ENCODE measurements around the gene FNIP2.
"Not testable (repeated sequence)": the region's sequence is repeated elsewhere in the genome, so short reads cannot be mapped to it uniquely, and the experiment has no call there.

Gene FNIP2

GRCh38 chr4:158929939-158930638, 161.3 kb downstream of the FNIP2 start:
- no peak for DNase-seq

GRCh38 chr4:158930639-158930972, 161.8 kb downstream of the FNIP2 start:
- DNase-seq = no peak

DNA sequence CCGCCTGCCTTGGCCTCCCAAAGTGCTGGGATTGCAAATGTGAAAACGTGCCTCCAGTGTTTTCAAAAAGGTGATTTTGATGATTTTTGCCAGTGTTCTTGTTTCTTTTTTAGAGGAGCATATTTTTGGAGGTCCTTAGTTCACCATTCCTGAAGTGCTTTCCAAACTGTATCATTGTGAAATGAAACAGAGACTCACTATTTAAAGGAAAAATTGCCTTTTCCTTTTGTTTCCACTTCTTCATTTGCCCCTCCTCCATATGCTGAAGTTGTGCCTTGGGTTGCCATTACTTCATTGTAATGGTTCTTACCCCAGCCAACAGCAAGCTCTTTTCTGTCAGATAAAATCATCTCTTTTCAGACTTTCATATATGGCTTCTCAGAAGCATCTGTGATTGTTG, 164.4 kb downstream of the FNIP2 start:
- DNase-seq = no peak

GRCh38 chr4:158934996-158935669, 166.3 kb downstream of the FNIP2 start:
- DNase-seq = no peak

DNA sequence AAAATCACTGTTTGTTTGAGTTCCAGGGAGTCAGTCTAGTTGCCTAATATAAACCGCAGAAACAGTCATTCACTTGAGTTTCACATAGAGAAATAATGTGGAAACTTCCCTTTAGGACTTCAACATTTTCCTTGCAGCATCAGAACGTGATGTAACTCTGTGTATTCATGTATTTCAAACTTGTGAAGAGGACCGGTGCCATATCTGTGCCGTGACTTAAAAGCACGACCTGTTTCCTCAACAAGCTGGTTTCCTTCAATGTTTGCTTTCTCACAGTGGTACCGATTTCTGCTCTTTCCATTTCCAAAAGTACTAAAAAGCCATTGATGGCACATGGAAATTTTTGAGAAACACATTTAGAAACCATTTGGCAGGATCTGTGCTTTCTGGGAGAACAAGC, 167.4 kb downstream of the FNIP2 start:
- no peak for DNase-seq

GRCh38 chr4:158938220-158939044, 169.6 kb downstream of the FNIP2 start:
- DNase-seq = no peak

DNA sequence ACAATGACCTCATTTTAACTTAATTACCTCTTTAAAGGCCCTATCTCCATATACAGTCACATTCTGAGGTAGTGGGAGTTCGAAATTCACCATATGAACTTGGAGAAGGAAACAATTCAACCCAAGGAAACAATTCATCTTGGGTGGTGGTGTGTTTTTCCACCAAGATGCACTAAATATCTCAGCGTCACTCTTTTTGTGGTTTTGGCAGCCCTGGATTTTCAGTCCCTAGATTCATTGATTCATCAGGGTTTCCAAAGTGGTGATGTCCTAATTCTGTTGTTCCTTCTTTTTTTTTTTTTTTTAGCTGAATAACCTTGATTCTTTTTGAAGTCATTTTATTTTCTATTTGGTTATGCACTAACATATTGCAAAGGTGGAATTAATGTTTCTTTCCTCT, 171.4 kb downstream of the FNIP2 start:
- no peak for DNase-seq

- DNase-seq = no peak
These were observed 172.5 kb downstream of the FNIP2 start for GRCh38 chr4:158941321-158941720.

DNA sequence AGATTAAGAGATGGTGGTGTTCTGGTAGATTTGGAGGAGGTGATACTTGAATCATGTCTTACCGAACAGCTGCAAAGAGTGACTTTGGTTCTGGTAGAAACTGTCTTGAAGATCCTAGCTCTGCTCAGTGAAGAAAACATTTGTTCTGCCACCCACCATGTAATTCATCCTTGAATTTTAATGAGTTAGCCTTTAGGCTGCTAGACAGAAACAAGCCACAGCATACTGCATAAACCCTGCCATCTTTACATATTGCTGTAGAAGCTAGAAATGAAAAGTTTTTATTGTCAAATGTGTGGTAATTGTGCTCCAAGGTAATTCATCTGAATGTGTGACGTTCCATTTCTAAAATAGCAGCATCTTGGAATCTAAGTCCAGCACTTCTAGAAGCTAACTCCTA, 173.1 kb downstream of the FNIP2 start:
- DNase-seq = no peak

GRCh38 chr4:158945529-158946108, 176.8 kb downstream of the FNIP2 start:
- no peak for DNase-seq

DNA sequence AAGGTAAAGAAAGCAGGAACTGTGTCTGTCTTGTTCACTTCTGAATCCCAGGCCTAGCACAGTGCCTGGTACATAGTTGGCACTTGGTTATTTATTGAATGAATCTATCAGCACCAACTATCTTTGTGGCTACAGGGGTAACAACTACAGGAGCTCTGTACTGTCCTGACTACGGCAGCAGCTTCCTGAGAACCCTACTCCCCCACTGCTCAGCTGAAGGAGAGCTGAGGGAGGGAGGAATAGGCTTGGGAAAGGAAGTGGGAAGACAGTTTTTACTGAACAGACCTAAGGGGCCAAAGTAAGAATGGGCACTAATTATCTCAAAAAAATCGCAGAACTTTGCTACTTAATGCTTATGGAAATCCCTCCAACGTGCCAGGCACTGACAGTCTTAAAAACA, 178.0 kb downstream of the FNIP2 start:
- DNase-seq = no peak

DNA sequence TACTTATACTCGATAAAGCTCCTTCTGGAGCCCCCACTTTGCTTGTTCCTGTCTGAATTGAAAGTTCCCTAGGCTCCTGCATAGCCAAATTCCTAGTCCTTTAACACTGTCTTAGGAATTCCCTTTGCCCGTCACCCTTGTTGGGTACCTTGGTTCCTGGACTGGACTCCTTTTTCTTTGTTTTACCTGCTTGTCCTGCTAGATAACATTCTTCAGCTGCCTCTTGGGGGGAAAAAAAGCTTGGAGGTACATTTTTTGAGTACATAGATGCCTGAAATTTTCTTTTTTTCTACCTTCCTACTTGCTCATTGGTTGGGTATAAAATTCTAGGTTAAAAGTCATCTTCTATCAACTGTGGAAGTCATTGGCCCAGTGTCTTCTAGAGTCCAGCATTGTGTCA, 179.2 kb downstream of the FNIP2 start:
- DNase-seq = no peak

DNA sequence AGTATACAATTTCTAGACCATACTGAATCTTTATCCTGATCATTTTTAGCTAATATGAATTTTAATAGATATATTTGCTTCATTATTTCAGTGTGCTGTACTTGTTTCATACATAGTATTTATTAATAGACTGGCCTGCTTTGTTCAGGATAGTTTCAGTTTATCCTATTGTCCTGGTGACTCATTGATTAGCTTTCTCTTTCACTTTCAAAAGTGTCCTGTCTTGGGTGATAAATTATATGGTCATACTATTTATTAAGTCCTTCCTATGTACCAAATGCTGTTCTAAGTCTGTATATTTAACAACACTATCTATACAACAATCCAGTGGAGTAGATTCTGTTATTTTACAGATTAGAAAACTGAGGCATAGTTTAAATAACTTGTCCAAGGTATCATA, 180.3 kb downstream of the FNIP2 start:
- no peak for DNase-seq

DNA sequence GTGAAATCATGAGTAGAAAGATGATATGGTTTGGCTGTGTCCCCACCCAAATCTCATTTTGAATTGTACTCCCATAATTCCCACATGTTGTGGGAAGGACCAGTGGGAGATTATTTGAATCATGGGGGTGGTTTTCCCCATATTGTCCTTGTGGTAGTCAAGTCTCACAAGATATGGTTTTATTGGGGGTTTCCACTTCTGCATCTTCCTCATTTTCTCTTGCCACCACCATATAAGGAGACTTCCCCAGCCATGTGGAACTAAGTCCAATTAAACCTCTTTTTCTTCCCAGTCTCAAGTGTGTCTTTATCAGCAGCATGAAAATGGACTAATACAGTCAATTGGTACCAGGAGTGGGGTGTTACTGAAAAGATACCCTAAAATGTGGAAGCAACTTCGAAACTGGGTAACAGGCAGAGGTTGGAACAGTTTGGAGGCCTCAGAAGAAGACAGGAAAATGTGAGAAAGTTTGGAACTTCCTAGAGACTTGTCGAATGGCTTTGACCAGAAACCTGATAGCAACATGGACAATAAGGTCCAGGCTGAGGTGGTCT, 183.5 kb downstream of the FNIP2 start:
- DNase-seq = not testable (repeated sequence)

GRCh38 chr4:158956345-158956744, 187.5 kb downstream of the FNIP2 start:
- DNase-seq = not testable (repeated sequence)

DNA sequence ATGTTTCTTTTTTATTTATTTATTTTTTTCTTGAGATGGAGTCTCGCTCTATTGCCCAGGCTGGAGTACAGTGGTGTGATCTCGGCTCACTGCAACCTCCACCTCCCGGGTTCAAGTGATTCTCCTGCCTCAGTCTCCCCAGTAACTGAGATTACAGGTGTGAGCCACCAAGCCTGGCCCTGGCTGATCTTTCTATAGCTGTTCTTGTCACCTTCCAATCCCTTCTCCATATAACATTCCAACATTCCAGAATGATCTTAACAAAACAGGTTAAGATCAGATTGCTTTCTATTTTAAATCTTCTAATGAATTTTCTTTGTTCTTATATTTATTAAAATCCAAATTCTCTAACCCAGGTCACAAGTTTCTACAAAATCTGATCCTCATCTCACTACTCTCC, 188.1 kb downstream of the FNIP2 start:
- DNase-seq = not testable (repeated sequence)
